Measurements from ENCODE around the gene RBM47. TPM values are rescaled to one million over a fixed set of nuclear protein-coding genes. Genes with fewer than 3 reads are reported as not detected.

RBM47 gene
- total and polyA plus RNA-seq, 9 of the 15 experiments (the other 6 are each of a cell fraction or from before 2014, with no cell fraction given) = 1.4 to 6.4 (median 3.3) TPM

DNA sequence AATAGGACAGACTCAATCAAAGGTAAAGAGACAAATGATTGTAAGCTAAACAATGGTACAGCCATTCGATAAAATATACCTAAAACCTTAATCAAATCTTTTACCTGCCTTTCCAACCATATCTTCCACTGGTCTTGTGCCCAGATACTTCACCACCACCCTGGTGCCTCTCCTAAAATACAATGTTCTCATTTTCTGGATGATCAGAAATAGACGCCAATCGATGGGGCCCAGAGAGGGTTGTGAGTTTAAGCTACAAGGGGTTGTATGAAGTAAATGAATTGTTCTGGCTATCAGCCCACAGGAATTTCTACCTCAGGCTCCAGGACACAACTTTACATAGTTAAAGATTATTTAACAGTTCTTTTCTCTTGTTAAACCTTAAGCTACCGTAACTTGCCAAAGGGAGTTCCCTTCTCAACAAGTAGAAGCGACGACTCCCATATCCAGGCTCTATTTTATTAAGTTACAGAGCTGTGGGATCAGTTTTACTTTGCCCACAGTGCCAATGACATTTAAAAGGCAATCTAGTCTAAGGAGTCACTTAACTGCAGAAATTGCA lies 195.5 kb downstream of the RBM47 start:
- DNase-seq (ENCODE audit: extremely low read depth in 1 of 4, low spot score in 3 of 4) = no peak
- CTCF ChIA-PET (ENCODE audit: low intra/inter-chr PET ratio) = no interaction called here
- H4K20me1 ChIP-seq (replicated peaks; ENCODE audit: control insufficient read depth, insufficient read depth, low read length) = no peaks in the 10 kb centered on the region
- no peak overlapping the region for H3K9ac ChIP-seq (ENCODE audit: insufficient read depth in 1 of 2, low read depth in 2 of 2, low read length in 2 of 2)
- POLR2A ChIA-PET = interaction anchor here (0.6 to 1.2 kb wide), 3 partner anchors 18 to 260 kb away, joined by 3 to 4 read pairs (median 3); no protein-coding TSS in a partner anchor
- ATAC-seq = no peak
- H3K9me3 ChIP-seq (replicated peaks; ENCODE audit: control insufficient read depth, insufficient read depth, low read depth, low read length) = no peaks in the 10 kb centered on the region
- H3K79me2 ChIP-seq (ENCODE audit: control insufficient read depth, insufficient read depth, low read length) = no peaks in the 10 kb centered on the region
- H3K27me3 ChIP-seq (ENCODE audit: control insufficient read depth in 2 of 2, insufficient read depth in 2 of 2, low read length in 2 of 2) = no peaks in the 10 kb centered on the region
- H3K27ac ChIP-seq (ENCODE audit: extremely low read depth, low read depth, low read length) = no peak overlapping the region
- H3K9me1 ChIP-seq (ENCODE audit: control insufficient read depth, insufficient read depth, low read length) = no peaks in the 10 kb centered on the region
- no peak for FAIRE-seq
- in situ Hi-C loops (cut with MboI) = no loop called here
- intact Hi-C loops (cut with micrococcal nuclease) = no loop called here
- no peak overlapping the region for H3K4me2 ChIP-seq (ENCODE audit: insufficient read depth, low read length)
- BruUV-seq (replicated peaks) = no TSS peak
- H3K36me3 ChIP-seq (ENCODE audit: control insufficient read depth, insufficient read depth, low read length) = 0 out of 3 replicates have a peak, but pooled peaks cover 3% of the 10 kb centered on the region
- WGBS (ENCODE audit: insufficient coverage, low coverage, missing lambda C conversion rate) = 74% methylated on average over 6 of the region's 6 CpGs
- H3K4me3 ChIP-seq = no peak overlapping the region
- H3K4me1 ChIP-seq (replicated peaks in 1 of 2; ENCODE audit: control insufficient read depth in 2 of 2, insufficient read depth in 2 of 2, low read length in 2 of 2) = peaks cover 0 to 9% of the 10 kb centered on the region in 2 experiments; a peak in 2 of 5 replicates
- TF ChIP-seq NFIX (CRISPR knock-in tag; IDR thresholded peaks at IDR 0.05; ENCODE audit: low read depth) (no peak), ETS2 (tag; IDR thresholded peaks at IDR 0.05; ENCODE audit: borderline replicate concordance, poor library complexity, severe bottlenecking) (no peak), CHCHD3 (CRISPR knock-in tag; IDR thresholded peaks at IDR 0.05) (no peak), MITF (IDR thresholded peaks at IDR 0.05) (no peak), TEAD2 (tag; IDR thresholded peaks at IDR 0.05) (no peak), KHSRP (IDR thresholded peaks at IDR 0.05) (no peak), MEIS2 (IDR thresholded peaks at IDR 0.05; ENCODE audit: partially characterized antibody) (no peak), MYC (IDR thresholded peaks at IDR 0.05; ENCODE audit: low read depth, low read length) (no peak), MYC (CRISPR knock-in tag; IDR thresholded peaks at IDR 0.05; ENCODE audit: borderline replicate concordance, low read depth) (no peak), NBN (IDR thresholded peaks at IDR 0.05; ENCODE audit: low read depth) (no peak), HNRNPK (IDR thresholded peaks at IDR 0.05; ENCODE audit: low read depth, low read length, poor library complexity, severe bottlenecking) (no peak), POLR2AphosphoS5 (IDR thresholded peaks at IDR 0.05; ENCODE audit: control insufficient read depth, insufficient read depth, low read depth, low read length) (no peak), HLTF (IDR thresholded peaks at IDR 0.05) (no peak), ARHGAP35 (IDR thresholded peaks at IDR 0.05; ENCODE audit: partially characterized antibody) (no peak), BHLHE40 (IDR thresholded peaks at IDR 0.05; ENCODE audit: low read length) (no peak), PURB (CRISPR knock-in tag; IDR thresholded peaks at IDR 0.05; ENCODE audit: low read depth) (no peak), ZNF586 (CRISPR knock-in tag; conservative IDR thresholded peaks at IDR 0.05) (no peak), HSF4 (CRISPR knock-in tag; IDR thresholded peaks at IDR 0.05; ENCODE audit: borderline replicate concordance) (no peak)
- TF ChIP-seq, protein P1, sequence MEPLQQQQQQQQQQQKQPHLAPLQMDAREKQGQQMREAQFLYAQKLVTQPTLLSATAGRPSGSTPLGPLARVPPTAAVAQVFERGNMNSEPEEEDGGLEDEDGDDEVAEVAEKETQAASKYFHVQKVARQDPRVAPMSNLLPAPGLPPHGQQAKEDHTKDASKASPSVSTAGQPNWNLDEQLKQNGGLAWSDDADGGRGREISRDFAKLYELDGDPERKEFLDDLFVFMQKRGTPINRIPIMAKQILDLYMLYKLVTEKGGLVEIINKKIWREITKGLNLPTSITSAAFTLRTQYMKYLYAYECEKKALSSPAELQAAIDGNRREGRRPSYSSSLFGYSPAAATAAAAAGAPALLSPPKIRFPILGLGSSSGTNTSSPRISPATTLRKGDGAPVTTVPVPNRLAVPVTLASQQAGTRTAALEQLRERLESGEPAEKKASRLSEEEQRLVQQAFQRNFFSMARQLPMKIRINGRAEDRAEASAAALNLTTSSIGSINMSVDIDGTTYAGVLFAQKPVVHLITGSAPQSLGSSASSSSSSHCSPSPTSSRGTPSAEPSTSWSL (CRISPR knock-in tag; IDR thresholded peaks at IDR 0.05; ENCODE audit: borderline replicate concordance) = no peak
- no peak overlapping the region for H2AFZ ChIP-seq (ENCODE audit: low read depth, low read length)
